K562 treated with DMSO at 1 percent for 12 hours (cell line): Measurements from ENCODE around the gene ERVH48-1. TPM values are rescaled to one million over a fixed set of nuclear protein-coding genes. Genes with fewer than 3 reads are reported as not detected.

Experiments used
- total RNA-seq: library from RNA; unstranded; fragments of 300-600 nt; gene quantifications from 2 replicates; pipeline ENCODE4 v1.2.3, GENCODE V29; 2022; ENCODE audit not compliant: insufficient read depth

The ERVH48-1 gene
- total RNA-seq, result 0.43 TPM in 1 of 2 replicates, not detected in the other

DNA sequence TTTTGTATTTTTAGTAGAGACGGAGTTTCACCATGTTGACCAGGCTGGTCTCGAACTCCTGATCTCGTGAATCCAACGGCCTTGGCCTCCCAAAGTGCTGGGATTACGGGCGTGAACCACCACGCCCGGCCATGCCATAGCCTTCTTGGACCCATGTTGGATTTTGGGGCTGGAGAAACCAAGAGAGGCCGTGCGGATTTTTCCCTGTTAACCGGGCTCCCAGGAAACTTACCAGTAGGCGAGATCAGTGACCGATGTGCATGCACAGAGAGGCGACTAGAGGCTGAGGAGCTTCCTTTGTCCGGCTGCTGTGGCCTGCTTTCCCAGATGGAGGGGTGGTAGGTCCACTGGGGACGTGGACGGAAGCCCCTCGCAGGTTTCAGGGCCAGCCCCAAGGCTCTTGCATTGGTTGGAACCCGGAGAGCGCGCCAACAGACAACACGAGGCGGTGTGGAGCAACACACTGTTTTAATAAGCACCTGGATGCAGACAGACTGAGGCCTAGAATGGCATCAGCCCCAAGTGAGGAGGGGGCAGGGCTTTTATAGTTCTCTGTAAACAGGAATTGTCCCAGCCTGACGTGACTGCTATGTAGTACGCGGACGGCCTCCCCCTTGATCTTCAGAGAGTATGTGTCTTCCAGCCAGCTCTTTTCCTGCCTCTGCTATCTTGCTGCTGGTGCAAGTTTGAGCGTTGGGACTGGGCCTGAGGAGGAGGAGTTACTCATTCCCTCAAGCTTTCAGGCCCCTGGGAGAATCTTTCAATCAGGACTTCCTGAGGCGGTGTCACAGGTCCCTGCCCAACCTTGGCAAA, at the start of gene ERVH48-1:
Gene ERVH48-1, minus strand, starts transcription at position 517 of the 813 bp plus-strand sequence. CDS start 6,624 bp downstream, outside the sequence.

DNA sequence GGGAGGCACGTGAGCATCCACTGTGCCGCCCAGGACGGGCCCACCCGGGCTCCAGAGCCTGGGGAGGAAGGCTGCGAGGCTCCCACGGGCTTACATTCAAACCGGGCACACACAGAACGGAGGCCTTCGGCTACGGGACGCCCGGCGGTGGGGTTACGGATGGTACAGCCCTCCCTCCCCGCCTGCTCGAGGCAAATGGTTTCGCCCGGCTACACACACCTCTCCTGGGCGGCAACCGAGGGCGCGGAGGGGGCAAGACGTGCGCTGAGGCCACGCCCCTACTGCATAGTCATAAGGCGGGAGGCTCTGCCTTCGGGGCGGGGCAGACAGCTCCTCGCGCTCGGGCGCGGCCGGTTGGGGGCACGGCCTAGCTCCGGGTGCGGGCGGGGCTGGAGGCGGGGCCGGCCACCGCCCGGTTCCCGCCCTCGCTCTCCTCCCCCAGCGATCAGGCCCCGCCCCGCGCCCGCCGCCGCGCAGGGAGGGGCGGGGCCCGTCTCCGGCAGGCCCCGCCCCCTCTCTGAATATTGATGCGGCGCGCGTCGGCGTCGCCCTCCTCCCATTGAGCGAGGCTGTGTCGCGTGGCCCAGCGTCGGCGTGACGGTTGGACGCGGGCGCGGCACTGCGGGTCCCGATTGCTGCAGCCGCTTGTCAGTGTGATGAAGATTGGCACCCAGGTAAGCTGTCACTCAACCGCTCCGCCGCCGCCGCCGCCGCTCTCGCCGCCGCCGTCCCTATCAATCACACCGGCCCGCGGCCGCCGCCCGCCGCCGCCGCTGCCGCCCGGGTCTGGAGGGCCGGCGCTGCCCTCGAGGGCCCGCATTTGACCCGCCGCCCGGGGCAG, 48.8 kb upstream of the ERVH48-1 start, which contains the start of gene PKNOX1:
Gene PKNOX1, plus strand, starts transcription at position 572 of the 841 bp plus-strand sequence. CDS start 29,820 bp downstream, outside the sequence.

DNA sequence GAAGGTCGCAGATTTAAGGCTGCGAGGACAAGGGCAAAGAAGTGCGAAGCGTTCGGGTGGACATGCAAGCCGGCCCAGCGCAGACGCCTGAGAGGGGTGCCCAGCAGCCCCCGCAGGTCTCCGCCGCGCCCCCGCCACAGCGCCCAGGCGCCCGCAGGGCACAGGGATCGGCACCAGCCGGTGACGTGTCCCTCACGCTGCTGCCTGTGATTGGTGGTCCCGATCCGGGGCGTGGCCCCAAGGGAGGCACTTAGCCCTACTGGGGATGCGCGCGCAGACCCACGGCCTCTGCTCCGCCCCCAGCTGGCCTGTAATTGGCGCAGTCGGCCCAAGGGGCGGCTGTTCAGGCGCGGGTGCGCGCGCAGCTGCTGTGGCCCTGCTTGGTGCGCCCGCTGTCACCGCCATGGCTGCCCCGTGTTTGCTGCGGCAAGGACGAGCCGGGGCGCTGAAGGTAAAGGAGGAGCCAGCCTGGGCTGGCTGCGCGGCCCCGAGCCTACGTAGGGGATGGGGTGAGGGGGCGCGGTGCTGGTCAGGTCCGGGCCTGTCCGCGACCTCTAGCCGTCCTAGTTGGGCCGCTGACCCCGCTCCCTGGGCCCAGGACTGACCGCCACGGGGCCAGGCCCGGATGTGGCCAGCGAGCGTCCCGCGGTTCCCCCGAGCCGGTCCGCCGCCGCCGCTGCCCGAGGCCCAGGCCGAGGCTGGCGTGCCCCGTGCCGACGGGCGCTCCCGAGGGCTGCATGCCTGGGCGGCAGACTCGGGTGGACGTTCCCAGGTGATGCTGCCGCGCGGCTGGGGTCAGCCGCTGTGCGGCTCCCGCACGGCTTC, 32.3 kb downstream of the ERVH48-1 start, which contains the start of gene NDUFV3:
Gene NDUFV3, plus strand, starts transcription at position 379 of the 825 bp plus-strand sequence. Its CDS starts 25 bp downstream, at position 404.

DNA sequence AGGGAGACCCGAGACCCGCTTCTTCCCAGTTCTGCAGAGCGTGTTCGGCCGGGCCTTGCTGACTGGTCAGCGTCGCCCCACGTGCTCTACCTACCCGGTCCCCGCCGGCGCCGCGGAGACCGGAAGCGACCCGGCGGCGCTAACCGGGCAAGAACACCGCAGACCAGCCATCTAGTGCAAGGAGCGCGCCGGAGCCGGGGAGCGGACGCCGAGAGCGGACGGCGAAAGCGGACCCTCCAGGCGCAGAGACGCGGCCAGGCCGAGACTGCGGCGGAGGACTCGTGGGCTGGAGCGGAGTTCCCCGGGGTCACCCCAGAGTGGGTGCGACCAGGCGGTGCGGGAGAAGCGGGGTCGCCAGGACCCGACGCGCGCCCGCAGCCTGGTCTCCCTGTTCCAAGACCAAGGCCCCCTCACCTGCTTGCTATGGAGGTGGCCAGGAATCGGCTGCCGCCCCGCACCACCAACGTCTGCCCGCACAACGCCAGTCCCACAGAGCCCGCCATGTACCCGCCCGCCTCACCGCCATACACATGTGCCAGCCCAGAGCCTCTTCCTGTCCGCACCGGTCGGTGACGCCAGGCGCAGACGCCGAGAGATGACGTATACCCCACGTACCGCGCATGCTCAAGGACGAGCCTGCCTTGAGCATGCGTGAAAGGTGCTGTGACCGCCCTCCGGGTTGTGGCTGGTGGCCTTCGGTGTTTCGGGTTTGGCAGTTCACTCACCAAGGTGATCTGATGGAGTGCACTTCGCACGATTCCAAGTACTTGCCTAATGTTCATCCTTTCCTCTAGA, 46.2 kb downstream of the ERVH48-1 start, which contains the start of gene WDR4:
Gene WDR4, minus strand, starts transcription at position 547 of the 795 bp plus-strand sequence. Its CDS starts 44 bp downstream, at position 503.

Other genes with a start within 250 kb of the ERVH48-1 start
- gene WDR4, start 46.1 kb downstream of the ERVH48-1 start, total RNA-seq, result 12.6 and 14.6 TPM in 2 replicates
- gene NDUFV3, start 32.3 kb downstream of the ERVH48-1 start, total RNA-seq, result 34.5 and 58.7 TPM in 2 replicates
- 3.9 and 7.3 TPM in 2 replicates for gene PKNOX1, start 48.9 kb upstream of the ERVH48-1 start, total RNA-seq
- gene CBS, start 150.2 kb upstream of the ERVH48-1 start, total RNA-seq, result 185 and 242 TPM in 2 replicates
- gene U2AF1, start 181.9 kb upstream of the ERVH48-1 start, total RNA-seq, result 73.8 and 93.8 TPM in 2 replicates
- gene CRYAA, start 243.4 kb upstream of the ERVH48-1 start, total RNA-seq, result not detected in 2 replicates